Activated CD8-positive, alpha-beta memory T cell treated with anti-CD3 and anti-CD28 coated beads, Interleukin-2, amount 50 U/mL, for 1 hour (primary cell): ENCODE data around the gene GFRAL.
"Not testable (repeated sequence)": the region's sequence is repeated elsewhere in the genome, so short reads cannot be mapped to it uniquely, and the experiment has no call there.

Experiments used
- DNase-seq: peaks from one replicate; pipeline ENCODE4 v3.0.0-alpha.2; 2020; ENCODE audit errors: extremely low read depth

Gene GFRAL

GRCh38 chr6:55327169-55327568 lies at the start of gene GFRAL:
TSS of gene GFRAL (plus strand) at chr6:55327469. CDS start at chr6:55327555, 86 bp downstream.
- no peak for DNase-seq

- no peak for DNase-seq
These were observed 49.6 kb upstream of the GFRAL start for GRCh38 chr6:55277646-55278045.

GRCh38 chr6:55281215-55281614 lies 46.1 kb upstream of the GFRAL start:
- DNase-seq = no peak

- DNase-seq = no peak
These were observed 45.2 kb upstream of the GFRAL start for GRCh38 chr6:55282115-55282514.

GRCh38 chr6:55286824-55287223 lies 40.4 kb upstream of the GFRAL start:
- no peak for DNase-seq

- DNase-seq = no peak
These were observed 36.5 kb upstream of the GFRAL start for GRCh38 chr6:55290736-55291135.

- DNase-seq = no peak
These were observed 34.2 kb upstream of the GFRAL start for GRCh38 chr6:55293116-55293515.

- DNase-seq = not testable (repeated sequence)
These were observed 30.1 kb upstream of the GFRAL start for GRCh38 chr6:55297214-55297613.

- DNase-seq = no peak
These were observed 27.8 kb upstream of the GFRAL start for GRCh38 chr6:55299286-55299985.

- DNase-seq = no peak
These were observed 22.5 kb upstream of the GFRAL start for GRCh38 chr6:55304747-55305146.

- no peak for DNase-seq
These were observed 7.1 kb upstream of the GFRAL start for GRCh38 chr6:55319961-55320695.

- no peak for DNase-seq
These were observed 6.6 kb upstream of the GFRAL start for GRCh38 chr6:55320696-55321086.

GRCh38 chr6:55377150-55377549 lies 49.9 kb downstream of the GFRAL start:
- DNase-seq = no peak

- no peak for DNase-seq
These were observed 52.2 kb downstream of the GFRAL start for GRCh38 chr6:55379471-55379870.

GRCh38 chr6:55379895-55380294 lies 52.6 kb downstream of the GFRAL start:
- DNase-seq = no peak

GRCh38 chr6:55388211-55388610 lies 60.9 kb downstream of the GFRAL start:
- no peak for DNase-seq

- no peak for DNase-seq
These were observed 68.6 kb downstream of the GFRAL start for GRCh38 chr6:55395871-55396270.

- no peak for DNase-seq
These were observed 70.7 kb downstream of the GFRAL start for GRCh38 chr6:55397986-55398385.

- no peak for DNase-seq
These were observed 72.1 kb downstream of the GFRAL start for GRCh38 chr6:55399351-55399750.

GRCh38 chr6:55405474-55406235 lies 78.4 kb downstream of the GFRAL start:
- DNase-seq = no peak

GRCh38 chr6:55410674-55411073 lies 83.4 kb downstream of the GFRAL start:
- DNase-seq = no peak

GRCh38 chr6:55423933-55424332 lies 96.7 kb downstream of the GFRAL start:
- no peak for DNase-seq
